ENCODE data around the gene PHIP.

Gene PHIP

GRCh38 chr6:79005024-79005423 lies 73.0 kb downstream of the PHIP start:
- no peak for TF ChIP-seq CTCF (IDR thresholded peaks at IDR 0.05; ENCODE audit: insufficient read depth, low read depth, low read length, missing control alignments)
- DNase-seq (ENCODE audit: low read depth) = no peak
- H3K4me3 ChIP-seq (ENCODE audit: low read length) = no peak overlapping the region

- H3K4me3 ChIP-seq (ENCODE audit: low read length) = no peak overlapping the region
- no peak for DNase-seq (ENCODE audit: low read depth)
- TF ChIP-seq CTCF (IDR thresholded peaks at IDR 0.05; ENCODE audit: insufficient read depth, low read depth, low read length, missing control alignments) = no peak
Measured at GRCh38 chr6:79004239-79004638, 73.8 kb downstream of the PHIP start.

- TF ChIP-seq CTCF (IDR thresholded peaks at IDR 0.05; ENCODE audit: insufficient read depth, low read depth, low read length, missing control alignments) = no peak
- DNase-seq (ENCODE audit: low read depth) = no peak
- H3K4me3 ChIP-seq (ENCODE audit: low read length) = no peak overlapping the region
Measured at GRCh38 chr6:79001415-79001814, 76.6 kb downstream of the PHIP start.

- no peak for TF ChIP-seq CTCF (IDR thresholded peaks at IDR 0.05; ENCODE audit: insufficient read depth, low read depth, low read length, missing control alignments)
- H3K4me3 ChIP-seq (ENCODE audit: low read length) = no peak overlapping the region
- DNase-seq (ENCODE audit: low read depth) = no peak
Measured at GRCh38 chr6:78999737-79000136, 78.3 kb downstream of the PHIP start.

GRCh38 chr6:78995946-78996345 lies 82.1 kb downstream of the PHIP start:
- H3K4me3 ChIP-seq (ENCODE audit: low read length) = no peak overlapping the region
- no peak for TF ChIP-seq CTCF (IDR thresholded peaks at IDR 0.05; ENCODE audit: insufficient read depth, low read depth, low read length, missing control alignments)
- peak; percentile 23 for DNase-seq (ENCODE audit: low read depth)

GRCh38 chr6:78995346-78995745 lies 82.7 kb downstream of the PHIP start:
- no peak for TF ChIP-seq CTCF (IDR thresholded peaks at IDR 0.05; ENCODE audit: insufficient read depth, low read depth, low read length, missing control alignments)
- DNase-seq (ENCODE audit: low read depth) = no peak
- no peak overlapping the region for H3K4me3 ChIP-seq (ENCODE audit: low read length)

- no peak for TF ChIP-seq CTCF (IDR thresholded peaks at IDR 0.05; ENCODE audit: insufficient read depth, low read depth, low read length, missing control alignments)
- no peak overlapping the region for H3K4me3 ChIP-seq (ENCODE audit: low read length)
- DNase-seq (ENCODE audit: low read depth) = no peak
Measured at GRCh38 chr6:78993955-78994354, 84.1 kb downstream of the PHIP start.
